Measurements from ENCODE around the gene CRAMP1. TPM values are rescaled to one million over a fixed set of nuclear protein-coding genes. Genes with fewer than 3 reads are reported as not detected.

Gene CRAMP1
- total RNA-seq, 2 donors from 2014 or later = 29.2 to 40.0 TPM

- DNase-seq = no peak
- H3K27me3 ChIP-seq (ENCODE audit: control insufficient read depth, insufficient read depth, low read length, poor library complexity, severe bottlenecking) = no peaks in the 10 kb centered on the region
- H3K27me3 Mint-ChIP-seq (ENCODE audit: insufficient read depth) = no peaks in the 10 kb centered on the region
- H3K9ac ChIP-seq (ENCODE audit: extremely low read depth, low read length, poor library complexity, severe bottlenecking) = no peak overlapping the region
- no peak overlapping the region for H3K27ac Mint-ChIP-seq
- no peak overlapping the region for H3K4me3 Mint-ChIP-seq
- 92 to 95% methylated on average over 13 of the region's 13 CpGs for WGBS, 2 experiments (ENCODE audit: insufficient coverage in 1 of 2, insufficient read length in 1 of 2)
- no peak for TF ChIP-seq CTCF (conservative IDR thresholded peaks at IDR 0.05)
- no peaks in the 10 kb centered on the region for H3K36me3 Mint-ChIP-seq (ENCODE audit: low read depth)
- H3K36me3 ChIP-seq (ENCODE audit: control insufficient read depth, insufficient read depth, low read length) = peaks cover 5% of the 10 kb centered on the region
- H3K9me3 Mint-ChIP-seq = no peaks in the 10 kb centered on the region
- H3K27ac ChIP-seq (ENCODE audit: low read depth, low read length) = no peak overlapping the region
- H3K4me1 ChIP-seq (ENCODE audit: control insufficient read depth, insufficient read depth, low read length) = no peaks in the 10 kb centered on the region
- no peaks in the 10 kb centered on the region for H3K9me3 ChIP-seq (ENCODE audit: control insufficient read depth, low read length)
- no peak overlapping the region for H3K4me3 ChIP-seq (ENCODE audit: low read length)
- H3K4me1 Mint-ChIP-seq = peaks cover 23% of the 10 kb centered on the region
These were observed 96.6 kb downstream of the CRAMP1 start for GRCh38 chr16:1708768-1709180.

GRCh38 chr16:1709356-1709755 lies 97.2 kb downstream of the CRAMP1 start:
- Mint-ChIP-seq H3K27me3 (ENCODE audit: insufficient read depth) (no peaks in the 10 kb centered on the region), H3K36me3 (ENCODE audit: low read depth) (no peaks in the 10 kb centered on the region), H3K9me3 (no peaks in the 10 kb centered on the region), H3K4me3 (no peak overlapping the region), H3K4me1 (peaks cover 29% of the 10 kb centered on the region), H3K27ac (peak overlapping the region; percentile 12)
- TF ChIP-seq CTCF (conservative IDR thresholded peaks at IDR 0.05) = no peak
- no peaks in the 10 kb centered on the region for H3K27me3 ChIP-seq (ENCODE audit: control insufficient read depth, insufficient read depth, low read length, poor library complexity, severe bottlenecking)
- WGBS, 2 experiments (ENCODE audit: insufficient coverage in 1 of 2, insufficient read length in 1 of 2) = 91 to 97% methylated on average over 7 to 15 of the region's 15 CpGs
- no peaks in the 10 kb centered on the region for H3K4me1 ChIP-seq (ENCODE audit: control insufficient read depth, insufficient read depth, low read length)
- no peaks in the 10 kb centered on the region for H3K9me3 ChIP-seq (ENCODE audit: control insufficient read depth, low read length)
- no peak overlapping the region for H3K27ac ChIP-seq (ENCODE audit: low read depth, low read length)
- no peak overlapping the region for H3K9ac ChIP-seq (ENCODE audit: extremely low read depth, low read length, poor library complexity, severe bottlenecking)
- DNase-seq = no peak
- H3K36me3 ChIP-seq (ENCODE audit: control insufficient read depth, insufficient read depth, low read length) = peaks cover 10% of the 10 kb centered on the region
- no peak overlapping the region for H3K4me3 ChIP-seq (ENCODE audit: low read length)

- Mint-ChIP-seq H3K4me3 (no peak overlapping the region), H3K36me3 (ENCODE audit: low read depth) (no peaks in the 10 kb centered on the region), H3K4me1 (peaks cover 29% of the 10 kb centered on the region), H3K27ac (no peak overlapping the region), H3K27me3 (ENCODE audit: insufficient read depth) (no peaks in the 10 kb centered on the region), H3K9me3 (no peaks in the 10 kb centered on the region)
- 93 to 94% methylated on average over 12 to 17 of the region's 17 CpGs for WGBS, 2 experiments (ENCODE audit: insufficient coverage in 1 of 2, insufficient read length in 1 of 2)
- no peaks in the 10 kb centered on the region for H3K27me3 ChIP-seq (ENCODE audit: control insufficient read depth, insufficient read depth, low read length, poor library complexity, severe bottlenecking)
- no peak overlapping the region for H3K9ac ChIP-seq (ENCODE audit: extremely low read depth, low read length, poor library complexity, severe bottlenecking)
- H3K9me3 ChIP-seq (ENCODE audit: control insufficient read depth, low read length) = no peaks in the 10 kb centered on the region
- DNase-seq = no peak
- no peaks in the 10 kb centered on the region for H3K4me1 ChIP-seq (ENCODE audit: control insufficient read depth, insufficient read depth, low read length)
- peaks cover 10% of the 10 kb centered on the region for H3K36me3 ChIP-seq (ENCODE audit: control insufficient read depth, insufficient read depth, low read length)
- no peak overlapping the region for H3K4me3 ChIP-seq (ENCODE audit: low read length)
- no peak for TF ChIP-seq CTCF (conservative IDR thresholded peaks at IDR 0.05)
- no peak overlapping the region for H3K27ac ChIP-seq (ENCODE audit: low read depth, low read length)
These were observed 98.8 kb downstream of the CRAMP1 start for GRCh38 chr16:1710811-1711507.
